Stimulated activated CD4-positive, alpha-beta T cell treated with anti-CD3 and anti-CD28 coated beads, Interleukin-2, amount 100 ng/mL, for 48 hours (primary cell): ENCODE data around the gene FEM1A.
"Not testable (repeated sequence)": the region's sequence is repeated elsewhere in the genome, so short reads cannot be mapped to it uniquely, and the experiment has no call there.

Source experiments
- DNase-seq, 2 donors: peaks; one replicate each; pipeline ENCODE4 v3.0.0-alpha.2; 2020

Gene FEM1A, protein sequence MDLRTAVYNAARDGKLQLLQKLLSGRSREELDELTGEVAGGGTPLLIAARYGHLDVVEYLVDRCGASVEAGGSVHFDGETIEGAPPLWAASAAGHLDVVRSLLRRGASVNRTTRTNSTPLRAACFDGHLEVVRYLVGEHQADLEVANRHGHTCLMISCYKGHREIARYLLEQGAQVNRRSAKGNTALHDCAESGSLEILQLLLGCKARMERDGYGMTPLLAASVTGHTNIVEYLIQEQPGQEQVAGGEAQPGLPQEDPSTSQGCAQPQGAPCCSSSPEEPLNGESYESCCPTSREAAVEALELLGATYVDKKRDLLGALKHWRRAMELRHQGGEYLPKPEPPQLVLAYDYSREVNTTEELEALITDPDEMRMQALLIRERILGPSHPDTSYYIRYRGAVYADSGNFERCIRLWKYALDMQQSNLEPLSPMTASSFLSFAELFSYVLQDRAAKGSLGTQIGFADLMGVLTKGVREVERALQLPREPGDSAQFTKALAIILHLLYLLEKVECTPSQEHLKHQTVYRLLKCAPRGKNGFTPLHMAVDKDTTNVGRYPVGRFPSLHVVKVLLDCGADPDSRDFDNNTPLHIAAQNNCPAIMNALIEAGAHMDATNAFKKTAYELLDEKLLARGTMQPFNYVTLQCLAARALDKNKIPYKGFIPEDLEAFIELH

DNA sequence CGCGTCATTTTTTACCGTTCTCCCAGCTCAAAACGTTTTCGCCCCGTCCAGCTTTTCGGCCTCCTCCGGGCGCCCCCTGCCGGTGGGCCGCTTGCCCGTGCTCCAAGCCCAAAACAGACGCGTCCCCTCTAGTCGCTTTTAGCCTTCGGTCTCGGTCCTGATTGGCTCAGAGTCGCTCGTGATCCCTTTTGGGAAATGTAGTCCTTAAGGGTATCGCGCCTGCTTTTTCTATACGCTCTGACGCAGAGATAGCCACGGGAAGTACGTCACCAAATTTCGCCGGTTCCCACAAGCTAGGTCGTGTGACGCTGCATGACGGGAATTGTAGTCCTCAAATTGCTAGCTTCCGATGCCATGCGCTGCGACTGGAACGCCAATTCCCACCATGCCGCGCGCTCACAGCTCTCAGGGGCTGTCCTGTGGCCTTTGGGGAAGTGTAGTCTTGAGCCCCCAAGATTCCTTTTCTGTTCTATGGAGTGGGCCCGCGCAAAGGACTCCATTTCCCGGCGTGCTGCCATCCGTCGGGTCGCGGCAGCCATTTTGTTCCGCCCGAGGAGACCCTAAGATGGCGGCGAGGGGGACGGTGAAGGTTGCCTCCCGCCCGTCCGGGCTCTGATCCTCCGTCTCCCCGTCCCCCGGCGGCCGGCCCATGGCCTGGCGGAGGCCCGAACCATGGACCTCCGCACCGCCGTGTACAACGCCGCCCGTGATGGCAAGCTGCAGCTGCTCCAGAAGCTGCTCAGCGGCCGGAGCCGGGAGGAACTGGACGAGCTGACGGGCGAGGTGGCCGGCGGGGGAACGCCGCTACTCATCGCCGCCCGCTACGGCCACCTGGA lies at the start of gene FEM1A:
Gene FEM1A (plus strand): TSS at position 552 of the 836 bp plus-strand sequence. CDS start 121 bp downstream, at position 673.
- peak; percentile 98 for DNase-seq

DNA sequence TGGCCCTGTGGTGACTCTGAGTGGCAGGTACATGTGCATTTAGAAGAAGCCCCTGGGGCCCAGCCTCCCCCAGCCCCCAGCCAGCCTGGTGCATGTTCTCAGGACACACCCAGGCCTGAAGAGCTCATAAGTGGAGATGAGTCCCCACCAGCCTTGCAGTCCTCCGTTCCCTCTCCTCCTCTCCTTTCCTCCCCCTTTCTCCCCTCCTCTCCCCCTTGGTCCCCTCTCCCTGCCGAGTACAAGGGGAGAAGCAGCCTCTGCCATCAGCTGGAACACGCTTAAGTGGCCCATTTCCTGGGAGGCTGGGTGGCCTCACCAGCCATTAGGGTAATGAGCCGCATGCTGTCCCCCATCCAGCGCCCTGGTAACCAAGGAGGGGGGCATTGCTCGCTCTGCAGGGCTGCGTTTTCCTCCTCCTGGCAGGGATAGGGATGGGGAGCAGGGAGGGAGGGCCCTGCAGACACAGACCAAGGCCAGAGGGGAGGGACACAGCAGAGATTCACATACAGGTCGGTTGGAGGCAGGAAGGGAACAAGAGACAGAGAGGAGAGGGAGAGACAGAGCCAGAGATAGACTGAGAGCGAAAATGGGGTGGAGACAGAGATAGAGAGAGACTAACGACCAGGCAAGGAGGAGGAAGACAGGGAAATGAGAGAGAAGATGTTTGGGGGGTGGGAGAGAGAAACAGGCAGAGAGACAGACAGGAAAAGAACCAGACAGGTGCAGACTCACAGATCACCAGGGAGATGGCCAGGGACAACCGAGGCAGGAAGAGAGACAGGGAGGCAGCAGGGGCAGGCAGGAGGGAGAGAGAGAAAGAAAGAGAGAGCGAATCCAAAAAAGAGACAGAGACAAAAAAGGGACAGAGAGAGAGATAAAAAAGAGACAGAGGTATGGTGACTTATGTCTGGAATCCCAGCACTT lies 48.5 kb upstream of the FEM1A start:
- DNase-seq, result no peak

DNA sequence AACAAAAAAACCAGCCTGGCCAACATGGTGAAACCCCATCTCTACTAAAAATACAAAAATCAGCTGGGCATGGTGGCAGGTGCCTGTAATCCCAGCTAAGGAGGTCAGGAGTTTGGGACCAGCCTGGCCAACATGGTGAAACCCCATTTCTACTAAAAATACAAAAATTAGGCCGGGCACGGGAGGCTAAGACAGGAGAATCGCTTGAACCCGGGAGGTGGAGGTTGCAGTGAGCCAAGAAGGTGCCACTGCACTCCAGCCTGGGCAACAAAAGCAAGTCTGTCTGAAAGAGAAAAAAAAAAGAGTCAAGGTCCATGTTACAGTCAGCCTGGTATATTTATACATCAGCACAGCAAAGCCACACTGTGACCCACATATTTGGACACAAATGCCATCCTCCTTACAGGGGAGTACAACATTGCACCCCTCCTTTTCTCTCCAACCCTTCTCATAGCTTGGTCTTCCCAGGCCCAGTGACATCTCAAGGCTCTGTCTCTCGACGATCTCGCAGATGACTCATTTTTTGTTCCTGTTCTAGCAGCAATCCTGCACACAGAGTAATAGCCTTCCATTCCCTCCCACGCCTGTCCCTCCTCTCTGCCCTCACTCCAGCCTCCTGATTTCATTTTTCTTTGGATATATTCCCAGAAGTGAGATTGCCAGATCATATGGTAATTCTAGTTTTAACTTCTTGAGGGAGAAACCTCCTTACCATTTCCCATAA lies 46.9 kb upstream of the FEM1A start:
- DNase-seq, result no peak

DNA sequence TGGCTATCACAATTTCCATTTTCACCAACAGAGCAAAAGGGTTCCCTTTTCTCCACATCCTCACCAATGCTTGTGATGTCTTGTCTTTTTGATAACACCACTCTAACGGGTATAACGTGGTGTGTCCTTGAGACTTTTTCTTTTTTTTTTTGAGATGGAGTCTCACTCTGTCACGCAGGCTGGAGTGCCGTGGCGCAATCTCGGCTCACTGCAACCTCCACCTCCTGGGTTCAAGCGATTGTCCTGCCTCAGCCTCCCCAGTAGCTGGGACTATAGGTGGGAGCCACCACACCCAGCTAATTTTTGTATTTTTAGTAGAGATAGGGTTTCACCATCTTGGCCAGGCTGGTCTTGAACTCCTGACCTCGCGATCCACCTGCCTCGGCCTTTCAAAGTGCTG lies 46.4 kb upstream of the FEM1A start:
- not testable (repeated sequence) for DNase-seq

DNA sequence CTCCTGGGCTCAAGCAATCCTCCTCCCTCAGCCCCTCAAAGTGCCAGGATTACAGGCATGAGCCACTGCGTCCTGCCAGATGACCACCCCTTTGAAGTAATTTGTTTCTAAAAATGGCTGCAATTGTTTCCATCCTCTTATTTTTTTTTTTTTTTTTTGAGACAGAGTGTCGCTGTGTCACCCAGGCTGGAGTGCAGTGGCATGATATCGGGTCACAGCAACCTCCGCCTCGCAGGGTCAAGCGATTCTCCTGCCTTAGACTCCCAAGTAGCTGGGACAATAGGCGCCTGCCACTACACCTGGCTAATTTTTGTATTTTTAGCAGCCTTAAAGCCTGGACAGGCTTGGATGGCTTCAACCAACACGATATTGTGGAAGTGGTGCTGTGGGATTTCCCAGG lies 45.5 kb upstream of the FEM1A start:
- DNase-seq, result no peak

DNA sequence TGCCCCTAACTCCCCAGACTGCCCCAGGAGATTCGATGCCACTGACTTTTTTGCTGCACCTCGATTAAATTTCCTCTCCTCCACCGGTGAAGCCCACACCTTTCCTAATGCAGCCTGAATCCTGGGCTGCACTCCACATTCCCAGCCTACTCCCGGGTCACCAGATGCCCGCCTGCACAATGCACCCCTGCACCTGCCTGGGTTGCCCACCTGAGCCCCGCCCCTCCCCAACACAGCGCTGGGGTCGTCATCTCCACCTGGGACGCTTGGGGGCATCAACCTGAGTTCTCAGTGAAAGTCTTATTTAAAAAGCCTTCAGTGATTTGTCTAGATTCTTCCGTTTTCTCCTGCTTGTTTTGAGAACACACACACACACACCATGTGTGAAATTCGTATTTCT lies 43.3 kb upstream of the FEM1A start:
- DNase-seq, result no peak

DNA sequence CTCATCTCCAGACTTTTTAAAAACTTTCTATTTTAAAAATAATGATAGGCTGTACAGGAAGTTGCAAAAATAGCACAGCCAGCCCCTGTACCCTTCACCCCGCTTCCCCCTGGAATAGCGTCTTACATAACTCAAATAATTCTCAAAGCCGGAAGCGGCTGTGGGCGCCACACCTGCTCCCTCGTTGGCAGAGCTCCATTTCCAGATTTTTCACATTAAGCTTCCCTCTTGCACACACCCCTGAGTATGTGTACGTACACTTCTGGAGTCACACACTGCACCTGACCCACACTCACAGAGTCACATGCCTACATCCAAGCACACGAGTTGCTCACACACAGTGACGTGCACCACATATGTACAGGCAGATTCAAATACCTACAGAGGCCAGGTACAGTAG lies 42.9 kb upstream of the FEM1A start:
- no peak for DNase-seq

DNA sequence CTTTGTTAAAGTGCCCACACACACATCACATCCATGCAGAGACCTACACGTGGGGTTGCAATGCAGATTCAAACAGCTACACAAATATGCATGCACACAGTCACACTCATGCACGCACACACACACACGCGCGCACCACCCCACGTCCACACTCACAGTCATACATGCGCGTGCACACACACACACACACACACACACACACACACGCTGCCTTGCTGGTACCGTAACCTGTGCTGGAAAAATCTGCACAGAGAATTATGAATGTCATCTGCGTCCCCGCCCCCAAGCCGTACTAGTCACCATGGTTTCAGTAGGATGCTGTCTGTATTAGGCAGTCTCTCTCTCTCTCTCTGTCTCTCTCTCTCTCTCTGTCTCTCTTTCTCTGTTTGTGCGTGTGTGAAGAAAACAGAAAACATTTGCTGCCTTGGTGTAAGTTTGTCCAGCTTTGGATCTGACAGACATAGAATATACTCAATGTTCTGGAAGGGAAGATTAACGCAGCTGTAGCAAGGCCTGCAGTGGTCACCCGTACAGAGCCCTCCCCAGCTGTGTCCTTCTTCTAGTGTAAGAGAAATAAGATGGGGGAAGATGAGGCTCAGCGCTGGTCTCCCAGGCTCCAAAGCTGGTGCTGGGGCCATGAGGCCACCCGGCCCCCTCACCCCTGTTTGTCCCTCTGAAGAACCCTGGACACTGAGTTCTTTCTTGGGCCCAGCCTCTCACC lies 41.5 kb upstream of the FEM1A start:
- no peak for DNase-seq

DNA sequence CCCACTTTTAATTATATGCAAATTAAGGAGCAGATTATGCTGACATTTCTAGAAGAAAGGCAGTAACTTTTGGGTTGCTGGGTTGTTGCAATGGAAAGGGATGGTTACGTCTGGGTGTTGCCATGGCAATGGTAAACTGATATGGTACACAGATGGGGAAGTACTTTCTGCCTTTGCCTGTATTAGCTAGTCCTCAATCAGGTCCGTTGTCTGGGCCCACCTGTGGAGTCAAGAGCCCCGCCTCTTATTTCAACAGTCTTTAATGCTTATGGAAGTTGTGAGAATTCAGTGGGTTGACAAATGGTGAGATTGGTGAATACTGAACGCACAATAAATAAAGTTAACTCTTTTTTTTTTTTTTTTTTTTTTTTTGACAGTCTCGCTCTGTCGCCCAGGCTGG lies 37.3 kb upstream of the FEM1A start:
- DNase-seq, result no peak

DNA sequence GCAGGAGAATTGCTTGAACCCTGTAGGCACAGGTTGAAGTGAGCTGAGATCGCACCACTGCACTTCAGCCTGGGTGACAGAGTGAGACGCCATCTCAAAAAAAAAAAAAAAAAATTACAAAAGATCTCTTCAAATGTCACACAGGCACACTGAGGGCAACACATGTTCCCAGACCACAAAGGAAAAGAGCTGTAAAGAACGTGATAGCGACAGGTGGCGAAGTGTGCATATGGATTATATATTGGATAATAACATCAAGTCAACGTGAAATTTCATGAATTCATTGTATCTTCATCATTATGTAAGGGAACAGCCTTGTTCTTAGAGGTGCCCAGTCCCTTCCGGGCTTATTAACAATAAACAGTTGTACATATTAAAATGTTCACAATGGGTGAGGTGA lies 36.1 kb upstream of the FEM1A start:
- no peak for DNase-seq

DNA sequence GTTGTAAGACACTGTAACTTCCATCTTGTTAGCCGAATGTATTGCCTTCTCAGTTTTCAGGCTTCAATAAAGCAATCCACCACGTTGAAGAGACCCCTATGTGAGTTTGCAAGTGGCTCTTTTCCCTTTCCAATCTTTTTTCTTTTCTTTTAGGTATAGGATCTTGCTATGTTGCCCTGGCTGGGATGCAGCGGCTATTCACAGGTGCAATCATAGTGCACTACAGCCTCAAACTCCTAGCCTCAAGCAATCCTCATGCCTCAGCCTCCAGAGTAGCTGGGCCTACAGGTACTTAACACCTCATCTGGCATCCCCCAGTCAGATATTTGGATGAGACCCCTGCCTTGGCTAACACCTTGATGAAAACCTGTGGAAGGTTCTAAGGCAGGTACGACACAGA lies 33.5 kb upstream of the FEM1A start:
- DNase-seq, result no peak

DNA sequence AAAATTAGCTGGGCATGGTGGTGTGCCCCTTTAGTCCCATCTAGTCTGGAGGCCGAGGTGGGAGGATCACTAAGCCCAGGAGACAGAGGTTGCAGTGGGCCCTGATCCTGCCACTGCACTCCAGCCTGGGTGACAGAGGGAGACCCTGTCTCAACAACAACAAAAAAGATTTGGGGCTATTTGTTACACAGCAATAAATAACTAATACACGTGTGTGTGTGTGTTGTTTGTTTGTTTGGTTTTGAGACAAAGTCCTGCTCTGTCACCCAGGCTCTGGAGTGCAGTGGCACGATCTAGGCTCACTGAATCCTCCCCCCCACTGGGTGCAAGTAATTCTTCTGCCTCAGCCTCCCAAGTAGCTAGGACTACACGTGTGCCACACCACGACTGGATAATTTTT lies 32.9 kb upstream of the FEM1A start:
- no peak for DNase-seq

DNA sequence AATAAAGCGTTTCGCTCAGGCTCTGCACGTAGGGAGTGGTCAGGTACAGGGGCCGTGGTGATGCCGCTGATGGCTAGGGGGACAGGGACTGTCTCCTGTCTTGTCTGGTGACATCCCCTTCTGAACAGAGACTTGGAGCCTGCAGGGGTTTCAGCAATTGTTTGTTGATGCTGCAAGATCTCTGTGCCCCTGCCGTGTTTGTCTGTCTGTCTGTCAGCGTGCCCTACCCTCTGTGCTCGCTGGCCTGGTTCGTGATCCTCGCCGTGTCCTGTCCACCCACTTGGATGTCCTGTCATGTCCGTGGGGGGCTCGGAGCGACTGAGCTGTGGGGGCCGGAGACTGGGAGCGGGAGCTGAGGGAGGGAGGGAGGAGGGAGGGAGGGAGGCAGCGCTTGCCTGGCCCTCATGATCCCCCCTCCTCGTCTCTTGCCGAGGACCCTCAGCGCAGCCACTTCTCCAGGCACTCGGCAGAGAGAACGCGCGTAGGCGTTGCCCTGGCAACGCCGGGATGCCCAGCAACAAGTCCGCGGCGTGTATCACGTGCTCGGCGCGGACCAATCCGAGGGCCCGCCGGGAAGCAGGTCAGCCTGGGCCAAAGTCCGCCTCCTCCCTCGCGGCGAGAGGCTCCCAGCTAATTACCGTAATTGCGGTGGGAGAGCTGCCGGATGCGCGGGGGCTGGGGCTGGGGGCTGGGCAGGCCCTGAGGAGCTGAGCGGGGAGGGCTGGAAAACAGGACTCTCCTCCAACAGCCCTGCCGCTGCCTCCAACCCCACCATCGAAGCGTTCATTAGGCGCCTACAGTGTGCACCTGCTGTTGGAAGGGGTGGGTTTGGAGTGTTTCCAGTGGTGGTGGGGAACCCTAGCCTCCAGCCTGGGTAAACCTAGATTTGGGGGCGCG lies 31.9 kb upstream of the FEM1A start:
- peak; percentile 54 to 66 for DNase-seq

DNA sequence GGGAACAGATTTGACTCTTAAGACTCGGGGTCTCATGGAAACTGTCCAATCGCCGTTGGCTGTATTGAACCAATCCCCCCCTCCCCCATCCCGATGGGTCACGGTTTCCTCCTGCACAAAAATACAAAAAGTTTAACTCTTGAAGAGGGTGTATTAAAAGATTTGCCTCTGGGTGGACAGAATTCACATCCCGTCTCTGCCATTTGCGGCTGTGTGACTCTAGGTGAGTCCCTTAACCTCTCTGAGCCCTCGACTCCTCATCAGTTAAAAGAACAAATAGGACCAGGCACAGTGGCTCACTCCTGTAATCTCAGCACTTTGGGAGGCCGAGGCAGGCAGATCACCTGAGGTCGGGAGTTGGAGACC lies 31.3 kb upstream of the FEM1A start:
- no peak for DNase-seq

DNA sequence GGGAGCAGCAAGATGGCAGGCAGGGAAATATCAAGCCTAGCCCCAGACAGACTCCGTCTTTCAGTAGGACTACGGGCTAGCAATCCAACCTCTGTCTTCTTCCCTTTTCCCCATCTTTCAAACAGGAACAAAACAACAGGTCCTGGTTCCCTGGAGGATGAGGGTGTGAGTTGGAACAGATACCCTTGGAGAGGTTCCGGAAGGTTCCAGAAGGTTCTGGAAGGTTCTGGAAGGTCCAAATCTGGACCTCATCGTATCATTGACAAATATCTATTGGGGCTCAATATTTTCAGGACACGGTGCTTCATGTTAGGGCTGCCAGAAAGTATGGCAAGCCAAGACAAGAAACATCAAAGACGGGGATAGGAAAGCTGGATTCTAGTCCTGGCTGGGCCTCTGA lies 28.5 kb upstream of the FEM1A start:
- no peak for DNase-seq

DNA sequence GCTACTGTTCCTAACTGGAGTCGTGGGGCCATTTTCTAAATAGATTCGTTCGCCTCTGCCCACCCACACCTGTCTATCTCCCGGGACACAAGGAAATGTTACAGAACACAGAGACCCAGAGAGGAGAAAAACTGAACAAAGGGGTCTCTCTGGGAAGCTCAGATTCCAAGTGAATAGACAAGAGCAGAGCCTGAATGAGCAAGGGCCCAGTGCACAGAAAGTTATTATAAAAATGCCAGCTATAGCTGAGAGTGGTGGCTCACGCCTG lies 27.2 kb upstream of the FEM1A start:
- DNase-seq, result no peak

DNA sequence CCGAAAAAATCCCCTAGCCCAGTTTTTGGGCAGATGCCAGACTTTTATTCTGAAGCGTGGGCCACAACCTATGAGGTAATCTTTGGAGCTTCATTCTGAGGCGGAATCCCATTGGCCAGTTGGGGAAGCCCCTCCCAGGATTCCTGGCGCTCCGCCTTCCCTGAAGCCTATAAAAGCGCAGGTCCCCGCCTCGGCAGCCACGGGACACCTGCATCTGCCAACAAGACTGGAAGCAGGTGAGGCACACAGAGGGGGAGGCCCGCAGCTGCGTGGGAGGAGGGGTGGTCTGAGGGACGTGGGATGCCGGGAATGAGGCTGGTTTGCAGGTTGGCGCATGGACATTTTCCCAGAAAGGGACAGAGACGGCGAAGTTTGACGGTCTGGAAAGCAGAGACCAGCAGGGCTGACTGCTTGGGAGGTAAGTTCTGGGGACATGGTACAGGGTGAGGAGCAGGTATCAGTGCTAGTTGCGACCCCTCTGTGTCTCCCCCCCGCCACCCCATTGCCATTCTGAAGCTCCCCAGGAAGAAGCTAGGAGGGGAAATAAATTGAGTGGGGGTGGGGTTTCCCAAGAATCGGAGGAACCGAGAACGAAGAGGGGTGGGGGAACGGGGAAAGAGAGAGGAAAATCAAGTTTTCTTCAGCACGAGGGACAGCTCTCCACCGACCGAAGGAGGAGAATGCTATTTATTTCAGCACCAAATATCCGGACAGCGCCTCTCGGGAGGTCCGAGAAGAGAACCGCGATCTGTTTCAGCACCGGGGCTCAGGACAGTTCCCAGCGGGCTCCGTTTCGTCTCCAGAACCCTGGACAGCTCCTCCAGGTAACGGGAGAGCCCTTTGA lies 22.4 kb upstream of the FEM1A start:
- peak; percentile 79 to 86 for DNase-seq

DNA sequence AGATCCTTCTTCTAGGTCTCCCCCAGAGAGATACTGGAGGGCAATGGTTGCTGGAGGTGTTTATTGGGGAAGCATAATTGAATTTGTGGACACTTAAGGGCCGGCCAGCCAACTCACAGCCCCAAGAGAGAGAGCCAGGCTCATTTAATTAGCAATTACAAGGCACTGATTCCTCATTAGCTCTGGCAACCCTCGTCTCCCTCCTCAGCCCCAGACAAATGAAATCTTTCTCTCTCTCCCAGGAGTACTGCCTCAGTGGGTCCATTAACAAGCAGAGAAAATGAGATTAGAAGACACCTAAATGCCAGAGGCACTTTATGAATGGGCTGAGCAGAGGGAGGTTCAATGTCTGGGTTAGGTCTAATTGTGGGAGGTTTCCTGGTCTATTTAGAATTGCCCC lies 19.0 kb upstream of the FEM1A start:
- DNase-seq, result no peak

DNA sequence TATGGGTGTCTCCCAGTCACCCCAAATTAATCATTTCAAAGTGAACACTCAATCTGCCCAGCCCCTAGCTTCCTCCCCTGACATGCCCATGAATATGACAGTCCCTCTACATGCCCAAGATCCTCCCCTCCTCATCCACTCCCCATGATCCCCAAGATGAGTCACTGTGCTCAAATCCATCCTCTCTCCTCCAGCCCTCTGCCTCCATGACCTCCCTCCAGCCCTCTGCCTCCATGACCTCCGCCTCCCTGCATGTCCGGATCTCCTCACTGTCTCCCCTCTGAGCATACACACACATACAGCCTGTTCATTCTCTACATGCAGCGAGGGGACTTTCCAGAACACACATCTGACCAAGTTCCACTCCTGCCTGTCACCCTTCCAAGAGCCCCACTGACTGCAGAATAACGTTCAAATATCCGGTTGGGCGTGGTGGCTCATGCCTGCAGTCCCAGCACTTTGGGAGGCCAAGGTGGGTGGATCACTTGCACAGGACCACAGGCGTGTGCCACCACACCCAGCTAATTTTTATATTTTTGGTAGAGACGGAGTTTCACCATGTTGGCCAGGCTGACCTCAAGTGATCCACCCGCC lies 18.4 kb upstream of the FEM1A start:
- DNase-seq, result no peak
